Measurements from ENCODE around the gene TRIO.

TRIO gene

GRCh38 chr5:14280294-14280854 is 137.2 kb downstream of the TRIO start:
- no peak overlapping the region for H3K27ac Mint-ChIP-seq
- DNase-seq = no peak
- no peaks in the 10 kb centered on the region for H3K27me3 Mint-ChIP-seq
- no peak overlapping the region for H3K4me3 Mint-ChIP-seq
- ATAC-seq (replicated peaks) = no peak
- H3K4me1 Mint-ChIP-seq = peaks cover 21 to 41% of the 10 kb centered on the region in 2 donors
- H3K9me3 Mint-ChIP-seq = no peaks in the 10 kb centered on the region
- peaks cover 38 to 53% of the 10 kb centered on the region in 2 donors for H3K36me3 Mint-ChIP-seq

- H3K36me3 Mint-ChIP-seq = peaks cover 33 to 53% of the 10 kb centered on the region in 2 donors
Measured at GRCh38 chr5:14281746-14282181, 138.6 kb downstream of the TRIO start.

GRCh38 chr5:14283139-14283538 is 140.0 kb downstream of the TRIO start:
- H3K27me3 Mint-ChIP-seq = no peaks in the 10 kb centered on the region
- ATAC-seq (replicated peaks) = no peak
- no peaks in the 10 kb centered on the region for H3K9me3 Mint-ChIP-seq
- H3K4me3 Mint-ChIP-seq = no peak overlapping the region
- DNase-seq = no peak
- H3K36me3 Mint-ChIP-seq = peaks cover 32 to 53% of the 10 kb centered on the region in 2 donors
- H3K4me1 Mint-ChIP-seq = peaks cover 24 to 39% of the 10 kb centered on the region in 2 donors
- no peak overlapping the region for H3K27ac Mint-ChIP-seq

More at GRCh38 chr5:14281746-14282181, 138.6 kb downstream of the TRIO start:
- H3K4me1 Mint-ChIP-seq = peaks cover 26 to 46% of the 10 kb centered on the region in 2 donors
- H3K27ac Mint-ChIP-seq = no peak overlapping the region
- DNase-seq (no peak), ATAC-seq (replicated peaks) (peak; percentile 65 to 77)
- no peak overlapping the region for H3K4me3 Mint-ChIP-seq
- H3K27me3 Mint-ChIP-seq = no peaks in the 10 kb centered on the region
- H3K9me3 Mint-ChIP-seq = no peaks in the 10 kb centered on the region

GRCh38 chr5:14284392-14285148 is 141.4 kb downstream of the TRIO start:
- no peak for DNase-seq
- Mint-ChIP-seq H3K36me3 (peaks cover 36 to 57% of the 10 kb centered on the region in 2 donors), H3K4me3 (no peak overlapping the region), H3K27me3 (no peaks in the 10 kb centered on the region), H3K4me1 (peaks cover 24 to 42% of the 10 kb centered on the region in 2 donors), H3K27ac (no peak overlapping the region), H3K9me3 (no peaks in the 10 kb centered on the region)
- no peak for ATAC-seq (replicated peaks)

GRCh38 chr5:14286007-14286406 is 142.9 kb downstream of the TRIO start:
- no peak for DNase-seq
- ATAC-seq (replicated peaks) = no peak
- H3K9me3 Mint-ChIP-seq = no peaks in the 10 kb centered on the region
- peak overlapping the region; percentile 8 to 47 for H3K4me3 Mint-ChIP-seq
- peaks cover 31 to 48% of the 10 kb centered on the region in 2 donors for H3K36me3 Mint-ChIP-seq
- peaks cover 24 to 42% of the 10 kb centered on the region in 2 donors for H3K4me1 Mint-ChIP-seq
- H3K27ac Mint-ChIP-seq = peak overlapping the region; percentile 51
- no peaks in the 10 kb centered on the region for H3K27me3 Mint-ChIP-seq

- Mint-ChIP-seq H3K4me1 (peaks cover 21 to 36% of the 10 kb centered on the region in 2 donors), H3K27me3 (no peaks in the 10 kb centered on the region), H3K36me3 (peaks cover 27 to 44% of the 10 kb centered on the region in 2 donors), H3K9me3 (no peaks in the 10 kb centered on the region), H3K4me3 (peak overlapping the region; percentile 50 to 55), H3K27ac (peak overlapping the region; percentile 80)
- DNase-seq (peak; percentile 43), ATAC-seq (replicated peaks) (peak; percentile 98 to 99)
Measured at GRCh38 chr5:14286574-14287421, 143.7 kb downstream of the TRIO start.

- H3K9me3 Mint-ChIP-seq = no peaks in the 10 kb centered on the region
- H3K4me1 Mint-ChIP-seq = peaks cover 2 to 4% of the 10 kb centered on the region in 2 donors
- no peaks in the 10 kb centered on the region for H3K27me3 Mint-ChIP-seq
- ATAC-seq (replicated peaks) = no peak
- DNase-seq = no peak
- peak overlapping the region; percentile 7 for H3K27ac Mint-ChIP-seq
- no peak overlapping the region for H3K4me3 Mint-ChIP-seq
- peaks cover 44 to 58% of the 10 kb centered on the region in 2 donors for H3K36me3 Mint-ChIP-seq
Measured at GRCh38 chr5:14292766-14293658, 149.9 kb downstream of the TRIO start.

- ATAC-seq (replicated peaks) = no peak
- H3K4me1 Mint-ChIP-seq = peaks cover 2 to 5% of the 10 kb centered on the region in 2 donors
- H3K27ac Mint-ChIP-seq = peak overlapping the region; percentile 43
- peaks cover 39 to 57% of the 10 kb centered on the region in 2 donors for H3K36me3 Mint-ChIP-seq
- H3K27me3 Mint-ChIP-seq = no peaks in the 10 kb centered on the region
- H3K9me3 Mint-ChIP-seq = no peaks in the 10 kb centered on the region
- no peak overlapping the region for H3K4me3 Mint-ChIP-seq
- DNase-seq = no peak
Measured at GRCh38 chr5:14295610-14296009, 152.5 kb downstream of the TRIO start.

GRCh38 chr5:14296533-14297331 is 153.6 kb downstream of the TRIO start:
- peaks cover 3 to 9% of the 10 kb centered on the region in 2 donors for H3K4me1 Mint-ChIP-seq
- H3K4me3 Mint-ChIP-seq = no peak overlapping the region
- no peaks in the 10 kb centered on the region for H3K9me3 Mint-ChIP-seq
- no peak for ATAC-seq (replicated peaks)
- no peak overlapping the region for H3K27ac Mint-ChIP-seq
- H3K36me3 Mint-ChIP-seq = peaks cover 34 to 55% of the 10 kb centered on the region in 2 donors
- no peak for DNase-seq
- H3K27me3 Mint-ChIP-seq = no peaks in the 10 kb centered on the region

- Mint-ChIP-seq H3K4me3 (no peak overlapping the region), H3K4me1 (peaks cover 4 to 9% of the 10 kb centered on the region in 2 donors), H3K9me3 (no peaks in the 10 kb centered on the region), H3K27me3 (no peaks in the 10 kb centered on the region), H3K27ac (no peak overlapping the region), H3K36me3 (peaks cover 30 to 55% of the 10 kb centered on the region in 2 donors)
- no peak for DNase-seq
- ATAC-seq (replicated peaks) = no peak
Measured at GRCh38 chr5:14297697-14298096, 154.6 kb downstream of the TRIO start.

- H3K9me3 Mint-ChIP-seq = no peaks in the 10 kb centered on the region
- ATAC-seq (replicated peaks) (no peak), DNase-seq (no peak)
- H3K4me3 Mint-ChIP-seq = no peak overlapping the region
- peaks cover 33 to 56% of the 10 kb centered on the region in 2 donors for H3K36me3 Mint-ChIP-seq
- H3K4me1 Mint-ChIP-seq = peaks cover 7 to 9% of the 10 kb centered on the region in 2 donors
- peak overlapping the region; percentile 70 for H3K27ac Mint-ChIP-seq
- no peaks in the 10 kb centered on the region for H3K27me3 Mint-ChIP-seq
Measured at GRCh38 chr5:14298126-14298847, 155.1 kb downstream of the TRIO start.

GRCh38 chr5:14299666-14300065 is 156.5 kb downstream of the TRIO start:
- H3K9me3 Mint-ChIP-seq = no peaks in the 10 kb centered on the region
- ATAC-seq (replicated peaks) (no peak), DNase-seq (no peak)
- peaks cover 8 to 9% of the 10 kb centered on the region in 2 donors for H3K4me1 Mint-ChIP-seq
- H3K36me3 Mint-ChIP-seq = peaks cover 39 to 61% of the 10 kb centered on the region in 2 donors
- H3K4me3 Mint-ChIP-seq = no peak overlapping the region
- H3K27ac Mint-ChIP-seq = no peak overlapping the region
- no peaks in the 10 kb centered on the region for H3K27me3 Mint-ChIP-seq

Data from stimulated activated naive B cell treated with anti-CD40 and anti-IgM and Interleukin-4, amounts not matched to agents 10 μg/mL and 1 μg/mL and 100 μg/mL, for 72 hours (primary cell).